ENCODE data around the gene MTCL1.

Gene MTCL1

GRCh38 chr18:8703092-8703709 lies 2.2 kb upstream of the MTCL1 start:
- Mint-ChIP-seq H3K4me3 (no peak overlapping the region), H3K9me3 (no peaks in the 10 kb centered on the region), H3K27ac (peak overlapping the region; percentile 41), H3K36me3 (no peaks in the 10 kb centered on the region), H3K27me3 (peaks cover 38% of the 10 kb centered on the region), H3K4me1 (peaks cover 16% of the 10 kb centered on the region)

DNA sequence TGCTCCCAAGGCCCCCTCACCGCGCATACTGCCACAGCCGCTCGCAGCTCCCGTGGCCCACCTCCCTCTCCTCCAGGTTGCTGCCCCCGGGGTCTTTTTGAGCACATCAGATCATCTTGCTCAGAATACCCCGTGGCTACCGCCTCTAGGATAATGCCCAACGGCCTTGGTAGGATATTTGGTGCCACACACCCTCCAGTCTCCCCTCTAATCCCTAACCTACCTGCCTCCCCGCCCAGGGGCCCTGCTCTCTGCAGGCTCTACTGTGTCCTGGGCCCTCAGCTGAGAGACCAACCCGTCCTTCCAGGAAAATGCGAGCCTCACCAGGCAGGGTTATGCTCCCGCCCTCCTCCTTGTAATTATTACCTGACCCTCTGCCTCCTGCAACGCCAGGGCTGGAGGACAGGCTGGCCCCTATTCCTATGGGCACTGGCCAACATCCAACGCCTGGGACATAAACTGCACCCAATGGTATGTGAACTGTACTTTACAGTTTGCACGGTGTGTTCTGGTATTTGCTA lies 1.5 kb upstream of the MTCL1 start:
- Mint-ChIP-seq H3K27me3 (peaks cover 43% of the 10 kb centered on the region), H3K4me1 (peaks cover 16% of the 10 kb centered on the region), H3K36me3 (no peaks in the 10 kb centered on the region), H3K9me3 (no peaks in the 10 kb centered on the region), H3K4me3 (peak overlapping the region; percentile 93), H3K27ac (peak overlapping the region; percentile 35)

GRCh38 chr18:8704361-8705237 lies 757 bp upstream of the MTCL1 start:
- Mint-ChIP-seq H3K4me3 (peak overlapping the region; percentile 93), H3K27me3 (peaks cover 43% of the 10 kb centered on the region), H3K4me1 (peaks cover 16% of the 10 kb centered on the region), H3K36me3 (no peaks in the 10 kb centered on the region), H3K9me3 (no peaks in the 10 kb centered on the region), H3K27ac (no peak overlapping the region)

DNA sequence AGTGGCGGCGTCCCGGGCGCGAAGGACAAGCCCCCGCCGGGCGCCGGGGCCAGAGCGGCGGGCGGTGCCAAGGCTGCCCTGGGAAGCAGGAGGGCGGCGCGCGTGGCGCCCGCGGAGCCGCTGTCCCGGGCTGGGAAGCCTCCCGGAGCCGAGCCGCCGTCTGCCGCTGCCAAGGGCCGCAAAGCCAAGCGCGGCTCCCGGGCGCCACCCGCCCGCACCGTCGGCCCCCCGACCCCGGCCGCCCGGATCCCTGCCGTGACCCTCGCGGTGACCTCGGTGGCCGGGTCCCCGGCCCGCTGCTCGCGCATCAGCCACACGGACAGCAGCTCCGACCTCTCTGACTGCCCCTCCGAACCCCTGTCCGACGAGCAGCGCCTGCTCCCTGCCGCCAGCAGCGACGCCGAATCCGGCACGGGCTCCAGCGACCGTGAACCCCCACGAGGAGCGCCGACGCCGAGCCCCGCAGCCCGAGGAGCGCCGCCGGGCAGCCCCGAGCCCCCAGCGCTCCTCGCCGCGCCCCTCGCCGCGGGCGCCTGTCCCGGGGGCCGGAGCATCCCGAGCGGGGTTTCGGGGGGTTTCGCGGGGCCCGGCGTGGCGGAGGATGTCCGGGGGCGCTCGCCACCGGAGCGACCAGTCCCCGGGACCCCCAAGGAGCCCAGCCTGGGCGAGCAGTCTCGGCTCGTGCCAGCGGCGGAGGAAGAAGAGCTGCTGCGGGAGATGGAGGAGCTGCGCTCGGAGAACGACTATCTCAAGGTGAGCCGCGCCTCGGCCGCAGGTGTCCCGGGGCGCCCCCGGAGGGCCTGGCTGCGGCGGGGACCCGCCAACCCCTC lies 820 bp downstream of the MTCL1 start:
- Mint-ChIP-seq H3K4me3 (peak overlapping the region; percentile 92), H3K36me3 (peaks cover 1% of the 10 kb centered on the region), H3K9me3 (no peaks in the 10 kb centered on the region), H3K27me3 (peaks cover 36% of the 10 kb centered on the region), H3K27ac (no peak overlapping the region), H3K4me1 (peaks cover 16% of the 10 kb centered on the region)

DNA sequence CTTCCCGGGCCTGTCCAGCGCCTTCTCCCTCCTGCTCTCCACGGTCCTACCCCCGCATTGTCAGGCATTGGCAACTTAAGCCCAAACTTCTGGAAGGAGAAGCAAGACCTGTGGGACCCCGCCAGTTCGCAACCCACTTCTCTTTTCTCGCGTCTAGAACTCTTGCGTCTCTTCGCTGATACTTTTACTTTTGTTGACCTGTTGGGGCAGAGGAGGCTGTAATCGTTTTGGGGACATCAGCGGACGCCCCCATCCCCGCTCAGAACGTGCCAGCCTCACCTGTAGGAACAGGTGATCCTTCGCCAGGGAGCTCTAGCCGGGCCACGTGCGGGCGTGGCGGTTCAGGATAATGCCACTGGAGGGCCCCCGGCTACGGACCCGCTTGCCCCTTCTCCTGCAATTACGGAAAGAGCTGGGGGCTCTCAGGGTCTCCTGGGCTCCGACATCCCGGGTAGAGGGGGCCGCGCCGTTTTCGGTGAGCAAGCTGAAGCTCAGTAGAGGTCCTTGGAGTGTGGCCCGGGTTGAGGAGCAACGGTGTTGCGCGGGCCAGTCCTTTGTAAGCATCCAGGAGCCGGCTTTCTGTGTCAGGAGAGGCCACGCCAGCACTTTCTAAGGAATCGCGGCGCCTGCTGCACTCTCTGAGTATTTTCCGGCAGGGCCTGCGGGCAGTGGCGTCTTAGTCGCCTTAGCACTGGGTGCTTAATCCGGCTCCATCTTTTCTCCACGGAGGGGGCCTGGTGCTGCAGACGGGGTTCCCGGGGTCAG lies 1.6 kb downstream of the MTCL1 start:
- peaks cover 1% of the 10 kb centered on the region for H3K36me3 Mint-ChIP-seq
- H3K9me3 Mint-ChIP-seq = no peaks in the 10 kb centered on the region
- H3K27ac Mint-ChIP-seq = no peak overlapping the region
- H3K4me3 Mint-ChIP-seq = peak overlapping the region; percentile 92
- H3K27me3 Mint-ChIP-seq = peaks cover 34% of the 10 kb centered on the region
- H3K4me1 Mint-ChIP-seq = peaks cover 16% of the 10 kb centered on the region

- no peak overlapping the region for H3K27ac Mint-ChIP-seq
- peak overlapping the region; percentile 92 for H3K4me3 Mint-ChIP-seq
- peaks cover 16% of the 10 kb centered on the region for H3K4me1 Mint-ChIP-seq
- H3K9me3 Mint-ChIP-seq = no peaks in the 10 kb centered on the region
- H3K36me3 Mint-ChIP-seq = peaks cover 1% of the 10 kb centered on the region
- H3K27me3 Mint-ChIP-seq = peaks cover 32% of the 10 kb centered on the region
Observed at GRCh38 chr18:8707556-8708300, 2.4 kb downstream of the MTCL1 start.

DNA sequence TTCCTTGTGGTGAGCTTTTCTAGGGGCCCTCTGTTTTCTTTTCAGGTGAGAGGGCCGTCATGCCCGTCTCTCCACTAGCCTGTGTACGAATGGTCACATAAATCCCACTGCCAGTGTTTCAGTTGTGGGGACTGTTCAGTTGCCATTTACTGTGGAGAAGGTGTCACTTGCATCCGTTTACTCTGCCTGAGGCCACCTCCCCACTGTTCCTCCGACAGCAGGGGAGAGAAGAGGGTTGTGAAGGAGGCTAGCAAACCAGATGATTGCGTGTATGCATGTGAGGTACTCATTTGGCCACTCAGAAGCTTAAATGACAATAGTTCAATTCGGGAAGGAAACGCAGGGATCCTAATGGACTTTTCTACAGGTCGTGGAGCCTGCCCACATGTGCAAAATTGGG lies 3.3 kb downstream of the MTCL1 start:
- Mint-ChIP-seq H3K9me3 (no peaks in the 10 kb centered on the region), H3K27me3 (peaks cover 30% of the 10 kb centered on the region), H3K27ac (no peak overlapping the region), H3K4me3 (no peak overlapping the region), H3K36me3 (peaks cover 1% of the 10 kb centered on the region), H3K4me1 (peaks cover 15% of the 10 kb centered on the region)

GRCh38 chr18:8709248-8710059 lies 4.1 kb downstream of the MTCL1 start:
- peaks cover 8% of the 10 kb centered on the region for H3K4me1 Mint-ChIP-seq
- peaks cover 1% of the 10 kb centered on the region for H3K36me3 Mint-ChIP-seq
- H3K4me3 Mint-ChIP-seq = no peak overlapping the region
- H3K9me3 Mint-ChIP-seq = no peaks in the 10 kb centered on the region
- peaks cover 24% of the 10 kb centered on the region for H3K27me3 Mint-ChIP-seq
- no peak overlapping the region for H3K27ac Mint-ChIP-seq

GRCh38 chr18:8711736-8712135 lies 6.4 kb downstream of the MTCL1 start:
- H3K36me3 Mint-ChIP-seq = peaks cover 1% of the 10 kb centered on the region
- no peak overlapping the region for H3K27ac Mint-ChIP-seq
- peaks cover 4% of the 10 kb centered on the region for H3K4me1 Mint-ChIP-seq
- H3K9me3 Mint-ChIP-seq = no peaks in the 10 kb centered on the region
- H3K27me3 Mint-ChIP-seq = peaks cover 36% of the 10 kb centered on the region
- H3K4me3 Mint-ChIP-seq = no peak overlapping the region

GRCh38 chr18:8713691-8714090 lies 8.3 kb downstream of the MTCL1 start:
- peaks cover 26% of the 10 kb centered on the region for H3K27me3 Mint-ChIP-seq
- peaks cover 1% of the 10 kb centered on the region for H3K36me3 Mint-ChIP-seq
- no peaks in the 10 kb centered on the region for H3K9me3 Mint-ChIP-seq
- no peaks in the 10 kb centered on the region for H3K4me1 Mint-ChIP-seq
- no peak overlapping the region for H3K4me3 Mint-ChIP-seq
- H3K27ac Mint-ChIP-seq = no peak overlapping the region

GRCh38 chr18:8715599-8715998 lies 10.2 kb downstream of the MTCL1 start:
- no peaks in the 10 kb centered on the region for H3K9me3 Mint-ChIP-seq
- peaks cover under 1% of the 10 kb centered on the region for H3K36me3 Mint-ChIP-seq
- no peak overlapping the region for H3K4me3 Mint-ChIP-seq
- no peaks in the 10 kb centered on the region for H3K4me1 Mint-ChIP-seq
- H3K27ac Mint-ChIP-seq = no peak overlapping the region
- peaks cover 23% of the 10 kb centered on the region for H3K27me3 Mint-ChIP-seq

- H3K4me3 Mint-ChIP-seq = no peak overlapping the region
- no peaks in the 10 kb centered on the region for H3K4me1 Mint-ChIP-seq
Observed at GRCh38 chr18:8717011-8717770, 11.8 kb downstream of the MTCL1 start.

DNA sequence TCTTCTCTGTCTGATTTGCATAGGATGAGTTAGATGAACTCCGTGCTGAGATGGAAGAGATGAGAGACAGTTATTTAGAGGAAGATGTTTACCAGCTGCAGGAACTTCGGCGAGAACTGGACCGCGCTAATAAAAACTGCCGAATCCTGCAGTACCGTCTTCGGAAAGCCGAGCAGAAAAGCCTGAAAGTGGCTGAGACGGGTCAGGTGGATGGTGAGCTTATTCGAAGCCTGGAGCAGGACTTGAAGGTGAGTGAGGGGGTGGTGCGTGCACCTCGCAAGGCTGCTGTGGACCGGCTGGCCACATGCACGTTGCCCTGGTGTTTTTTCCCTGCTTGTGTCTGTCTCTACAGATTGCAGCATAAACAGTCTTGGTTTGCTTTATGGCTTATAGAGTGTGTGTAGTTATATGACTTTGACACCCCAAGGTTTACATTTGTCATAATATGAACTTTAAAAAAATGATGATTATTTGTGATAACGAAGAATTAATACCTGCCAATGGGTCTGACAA lies 13.1 kb downstream of the MTCL1 start:
- no peaks in the 10 kb centered on the region for H3K36me3 Mint-ChIP-seq
- no peaks in the 10 kb centered on the region for H3K4me1 Mint-ChIP-seq
- H3K9me3 Mint-ChIP-seq = no peaks in the 10 kb centered on the region
- peaks cover 18% of the 10 kb centered on the region for H3K27me3 Mint-ChIP-seq
- no peak overlapping the region for H3K4me3 Mint-ChIP-seq
- no peak overlapping the region for H3K27ac Mint-ChIP-seq

More at GRCh38 chr18:8717011-8717770, 11.8 kb downstream of the MTCL1 start:
- peaks cover 22% of the 10 kb centered on the region for H3K27me3 Mint-ChIP-seq
- no peaks in the 10 kb centered on the region for H3K9me3 Mint-ChIP-seq
- H3K36me3 Mint-ChIP-seq = no peaks in the 10 kb centered on the region
- no peak overlapping the region for H3K27ac Mint-ChIP-seq
